ENCODE data around the gene OR1F1.
"Not testable (repeated sequence)": the region's sequence is repeated elsewhere in the genome, so short reads cannot be mapped to it uniquely, and the experiment has no call there.

Gene OR1F1

DNA sequence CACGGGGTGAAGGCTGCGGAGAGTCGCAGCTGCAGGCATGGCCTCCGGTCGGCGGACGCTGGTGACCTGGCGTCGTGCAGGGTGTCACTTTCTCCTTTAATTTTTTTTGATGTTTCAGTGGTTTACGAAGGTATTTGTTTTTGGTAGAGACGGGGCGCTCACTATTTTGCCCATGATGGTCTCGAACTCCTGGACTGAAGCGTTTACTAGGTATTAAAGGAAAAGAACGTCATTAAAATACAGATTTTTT is 36.1 kb upstream of the OR1F1 start:
- peak in 1 of 2 donors; percentile 31 for DNase-seq

GRCh38 chr16:3152277-3152990 is 35.6 kb upstream of the OR1F1 start:
- DNase-seq: peak; percentile 89 to 95

DNA sequence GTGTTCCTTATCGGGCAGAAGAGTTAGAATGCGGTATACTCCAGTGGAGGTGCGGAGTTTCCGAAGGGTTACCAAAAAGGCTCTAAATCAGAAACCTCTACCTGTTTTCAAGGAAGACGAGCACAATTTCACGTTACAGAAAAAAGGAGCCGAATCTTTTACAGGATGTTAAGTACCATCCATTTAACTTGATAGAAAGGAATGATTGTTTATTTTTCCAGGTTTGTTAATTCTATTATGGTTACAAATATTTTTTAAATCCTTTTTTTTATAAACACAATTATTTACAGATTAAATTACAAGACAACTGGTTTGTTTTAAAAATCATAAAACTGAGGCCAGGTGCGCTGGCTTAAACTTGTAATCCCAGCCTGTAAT is 35.0 kb upstream of the OR1F1 start:
- no peak for DNase-seq

DNA sequence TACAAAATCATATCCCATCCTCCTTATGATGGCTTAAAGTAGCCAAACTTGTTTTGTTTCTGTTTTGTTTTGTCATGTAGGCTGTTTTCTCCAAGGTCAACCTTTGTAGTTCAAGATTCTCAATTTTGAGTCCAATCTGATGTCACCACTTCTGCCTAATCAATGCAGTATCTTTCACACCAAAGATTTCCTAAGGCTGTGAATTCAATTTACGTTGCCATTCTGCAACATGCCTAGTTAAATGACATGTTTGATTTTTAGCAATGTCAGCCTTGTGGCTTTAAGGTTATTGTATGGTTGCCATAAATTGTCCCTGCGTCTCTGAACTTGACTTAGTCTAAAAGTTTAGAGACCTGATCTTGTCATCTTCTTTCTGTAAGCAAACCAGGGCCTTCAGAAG is 32.8 kb upstream of the OR1F1 start:
- DNase-seq: no peak

DNA sequence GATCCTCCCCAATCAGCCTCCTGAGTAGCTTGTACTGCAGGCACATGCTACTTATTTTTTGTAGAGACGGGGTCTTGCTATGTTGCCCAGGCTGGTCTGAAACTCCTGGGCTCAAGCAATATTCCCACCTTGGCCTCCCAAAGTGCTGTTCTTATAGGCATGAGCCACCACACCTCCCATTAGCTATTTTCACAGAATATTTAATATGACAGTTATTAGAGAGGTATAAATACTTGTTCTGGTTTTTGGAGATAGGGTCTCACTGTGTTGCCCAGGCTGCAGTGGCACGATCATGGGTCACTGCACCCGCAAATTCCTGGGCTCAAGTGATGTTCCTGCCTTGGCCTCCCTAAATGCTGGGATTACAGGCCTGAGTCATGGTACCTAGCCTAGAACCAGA is 32.0 kb upstream of the OR1F1 start:
- no peak for DNase-seq

GRCh38 chr16:3157229-3158025 is 30.6 kb upstream of the OR1F1 start:
- peak; percentile 53 to 78 for DNase-seq

GRCh38 chr16:3158026-3158509 is 29.9 kb upstream of the OR1F1 start:
- DNase-seq: no peak

GRCh38 chr16:3158510-3159314 is 29.3 kb upstream of the OR1F1 start:
- DNase-seq: peak; percentile 84 to 85

DNA sequence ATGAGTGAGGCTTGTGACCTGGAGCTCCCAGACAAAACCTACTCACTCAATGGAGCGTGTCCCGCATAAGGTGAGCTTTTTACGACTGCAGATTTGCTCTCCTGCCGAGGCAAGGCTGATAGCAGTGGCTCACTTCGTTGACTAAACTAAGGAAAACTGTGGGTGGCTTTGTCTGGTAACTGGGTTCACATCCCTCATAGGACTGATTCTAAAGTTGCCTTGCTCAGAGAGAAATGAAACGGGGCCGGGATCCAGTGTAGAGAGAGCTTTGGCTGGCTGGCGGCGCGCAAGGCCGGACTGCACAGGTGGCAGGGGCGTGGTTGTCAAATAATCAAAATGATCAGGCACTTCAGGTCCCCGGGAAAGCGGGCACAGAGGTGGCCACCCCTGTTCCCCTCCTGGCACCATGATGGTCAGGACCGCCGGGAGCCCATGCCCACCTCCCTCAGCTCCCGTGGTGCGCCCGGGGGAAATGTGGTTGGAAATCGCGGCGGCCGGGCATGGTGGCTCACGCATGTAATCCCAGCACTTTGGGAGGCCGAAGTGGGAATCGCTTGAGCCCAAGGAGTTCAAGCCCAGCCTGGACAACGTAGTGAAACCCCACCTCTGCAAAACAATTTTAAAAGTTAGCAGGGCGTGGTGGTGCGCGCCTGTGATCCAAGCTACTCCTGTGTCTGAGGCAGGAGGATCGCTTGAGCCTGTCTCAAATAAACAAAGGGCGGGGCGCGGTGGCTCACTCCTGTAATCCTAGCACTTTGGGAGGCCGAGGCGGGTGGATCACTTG is 26.6 kb upstream of the OR1F1 start:
- no peak for DNase-seq

DNA sequence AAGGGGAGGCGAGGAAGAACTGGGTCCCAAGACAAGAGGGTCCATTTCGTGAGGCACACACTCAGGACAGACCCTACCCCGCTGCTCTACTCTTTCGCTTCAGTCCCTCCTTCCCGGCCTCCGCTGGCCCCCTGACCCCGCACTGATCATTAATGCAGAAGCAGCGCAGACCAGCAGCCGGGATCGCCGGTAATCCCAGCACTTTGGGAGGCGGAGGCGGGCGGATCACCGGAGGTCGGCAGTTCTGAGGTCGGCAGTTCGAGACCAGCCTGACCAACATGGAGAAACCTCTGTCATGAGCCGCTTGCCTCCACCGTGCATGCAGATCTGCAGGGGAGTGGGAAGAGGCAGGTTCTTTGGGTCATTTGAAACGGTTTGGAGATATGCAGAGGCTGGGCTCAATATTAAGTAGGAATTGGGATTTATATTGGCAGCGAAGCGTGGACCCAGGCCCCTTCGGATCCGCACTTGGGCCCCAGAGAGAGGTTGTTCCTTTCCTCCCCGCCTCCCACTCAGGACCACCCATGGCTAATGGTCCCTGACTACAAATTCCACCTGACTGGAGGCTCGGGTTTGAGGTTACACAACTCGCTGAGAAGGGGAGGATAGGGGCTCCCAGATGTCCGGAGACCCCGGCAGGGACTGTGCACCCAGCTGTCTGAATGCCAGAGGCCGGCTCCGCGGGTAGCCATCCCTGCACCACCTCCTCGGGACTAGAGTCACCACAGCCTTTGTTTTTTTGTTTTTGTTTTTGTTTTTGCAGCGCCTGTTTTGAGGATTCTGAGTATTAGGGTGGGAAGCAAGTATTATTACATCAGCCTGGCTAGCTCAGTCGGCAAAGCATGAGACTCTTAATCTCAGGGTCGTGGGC is 23.6 kb upstream of the OR1F1 start:
- DNase-seq: no peak

GRCh38 chr16:3165111-3165822 is 22.7 kb upstream of the OR1F1 start:
- no peak for DNase-seq

GRCh38 chr16:3166505-3166886 is 21.5 kb upstream of the OR1F1 start:
- no peak for DNase-seq

- DNase-seq: not testable (repeated sequence)
Observed at GRCh38 chr16:3168729-3169128, 19.3 kb upstream of the OR1F1 start.

DNA sequence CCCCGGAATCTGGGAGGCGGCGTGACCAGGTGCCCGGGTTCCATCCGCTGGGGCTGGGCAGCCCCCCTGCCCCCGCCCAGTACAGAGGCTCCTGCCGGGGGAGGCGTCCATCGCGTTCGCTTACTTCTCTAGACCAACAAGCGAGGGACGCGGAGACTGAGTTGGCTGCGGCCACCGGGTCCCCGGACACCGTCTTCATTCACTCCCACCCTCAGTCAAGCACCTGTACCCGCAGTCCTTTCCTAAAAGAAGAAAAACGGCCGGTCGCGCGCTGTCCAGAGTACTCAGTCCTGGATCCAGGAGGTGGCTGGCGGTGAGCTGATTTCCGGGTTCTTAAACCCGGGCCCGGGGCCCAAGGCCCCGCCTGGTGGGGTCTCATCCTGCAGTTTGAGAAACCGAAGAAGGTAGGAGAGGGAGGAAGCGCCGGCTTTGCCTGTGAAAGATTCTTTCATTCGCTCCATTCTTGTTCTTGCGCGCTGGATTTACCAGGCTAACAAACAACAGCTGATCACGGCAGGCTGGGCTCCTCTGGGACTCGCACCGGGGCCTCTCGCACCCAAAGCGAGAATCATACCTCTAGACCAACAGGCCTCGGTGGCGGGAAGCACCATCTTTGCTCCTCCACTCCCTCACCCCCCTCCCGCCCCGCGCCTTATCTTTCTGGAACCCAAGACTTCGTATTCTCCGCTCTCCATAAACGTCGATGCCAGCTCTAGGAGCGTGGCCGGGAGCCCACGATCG is 17.4 kb upstream of the OR1F1 start:
- peak in 1 of 2 donors; percentile 36 for DNase-seq

DNA sequence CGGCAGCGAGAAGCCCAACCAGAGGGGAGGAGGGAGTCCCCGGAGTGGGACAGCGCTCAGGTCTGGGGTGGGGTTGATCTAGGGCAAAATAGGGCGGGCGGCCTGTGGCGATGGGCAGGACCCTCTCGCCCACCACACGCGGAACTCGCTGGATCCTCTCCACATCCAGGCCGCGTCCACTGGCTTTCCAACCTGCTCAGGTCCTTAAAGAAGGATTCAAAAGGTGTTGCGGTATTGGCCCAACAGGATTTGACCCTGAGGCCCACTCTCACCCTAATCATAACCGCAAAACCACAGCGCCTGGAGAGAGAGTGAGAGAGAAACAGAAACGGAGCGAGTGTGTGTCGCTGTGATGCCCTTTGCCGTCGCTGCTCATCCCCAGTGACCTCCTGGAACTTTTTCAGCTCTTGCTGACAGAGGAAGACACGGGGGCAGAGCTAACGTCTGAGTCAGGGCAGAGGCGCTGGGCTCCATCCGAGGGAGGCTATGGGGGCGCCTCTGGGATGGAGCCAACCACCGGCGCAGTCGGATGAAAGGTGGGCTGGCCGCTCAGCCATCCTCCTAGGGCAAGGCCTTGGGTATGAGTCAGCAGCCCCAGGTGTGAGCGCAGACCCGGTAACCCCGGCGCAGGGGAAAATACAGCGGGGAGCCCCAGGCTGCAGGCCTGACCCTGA is 16.7 kb upstream of the OR1F1 start:
- DNase-seq: peak; percentile 48 to 60

DNA sequence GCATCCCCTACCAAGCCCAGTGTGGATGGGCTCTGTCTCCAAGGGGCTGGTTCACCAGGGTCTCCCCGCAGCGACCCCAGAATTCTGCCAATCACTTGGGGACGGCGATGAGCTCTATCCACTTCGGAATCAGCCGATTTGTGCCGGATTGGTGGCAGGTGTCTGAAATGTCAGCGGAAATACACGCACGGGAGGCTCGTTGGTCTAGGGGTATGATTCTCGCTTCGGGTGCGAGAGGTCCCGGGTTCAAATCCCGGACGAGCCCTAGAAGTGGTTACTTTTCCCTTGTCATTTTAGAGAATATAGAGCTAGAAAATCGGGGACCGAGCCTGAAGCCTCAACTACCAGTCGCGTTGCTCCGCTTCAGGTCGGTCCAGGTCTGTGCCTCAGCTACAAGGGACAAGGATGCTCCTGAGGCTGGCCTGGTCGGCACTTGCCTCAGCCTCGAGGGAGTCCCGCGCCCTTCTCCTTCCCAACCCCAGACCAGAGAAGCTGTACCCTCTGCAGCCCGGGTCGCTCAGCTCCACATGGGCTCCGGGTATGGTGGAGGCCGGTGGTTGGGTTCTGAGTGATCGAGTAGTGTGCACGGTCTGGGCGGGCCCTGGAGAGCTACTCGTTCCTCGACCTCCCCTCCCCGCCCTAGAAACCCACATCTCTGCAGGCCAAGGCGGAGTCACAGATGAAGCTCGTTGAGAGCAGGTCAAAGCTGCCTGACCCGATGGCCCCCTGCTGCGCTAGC is 16.0 kb upstream of the OR1F1 start:
- DNase-seq: peak; percentile 64 to 79

DNA sequence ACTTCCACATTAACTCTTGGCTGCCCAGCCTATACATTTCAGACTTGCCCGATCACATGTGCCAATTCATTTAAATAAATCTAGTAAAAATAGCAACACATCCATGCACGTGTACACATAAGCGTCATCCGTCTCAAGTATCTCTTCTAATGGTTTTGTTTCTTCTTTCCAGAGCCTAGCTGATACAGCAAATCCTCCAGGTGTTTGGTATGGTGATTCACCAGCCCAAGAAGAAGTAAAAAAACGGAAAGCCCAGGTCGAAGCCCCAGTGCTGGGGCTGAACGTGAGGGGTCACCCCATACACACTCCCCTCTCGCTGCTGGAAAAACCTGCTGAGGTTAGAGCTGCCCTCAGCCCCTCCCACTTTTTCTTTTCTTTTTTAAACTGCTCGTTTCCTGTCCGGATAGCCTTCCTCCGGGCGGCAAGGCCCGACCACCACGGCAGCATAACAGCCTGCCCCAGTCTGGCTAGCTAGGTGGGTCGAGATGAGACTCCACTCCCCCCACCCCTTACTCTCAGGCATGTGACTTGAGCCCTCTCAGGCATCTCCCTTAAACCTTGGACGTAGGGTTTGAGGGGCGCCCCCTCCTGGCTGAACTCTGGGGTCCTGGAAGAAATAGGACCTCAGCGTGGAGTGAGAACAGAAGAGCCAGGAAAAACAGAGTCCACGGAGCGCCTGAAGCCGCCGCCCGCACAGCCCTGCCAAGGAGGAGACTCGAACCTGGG is 13.9 kb upstream of the OR1F1 start:
- DNase-seq: peak in 1 of 2 donors; percentile 62

- DNase-seq: no peak
Observed at GRCh38 chr16:3174618-3175148, 13.3 kb upstream of the OR1F1 start.
